GM18499 (cell line): ENCODE results near the gene ICE1.
"Not testable (repeated sequence)": the region's sequence is repeated elsewhere in the genome, so short reads cannot be mapped to it uniquely, and the experiment has no call there.

ENCODE experiments used
- ATAC-seq: cut with Tn5 transposase; IDR thresholded peaks from one replicate; pipeline ENCODE4 v1.9.1; 2021; ENCODE audit warnings: moderate number of reproducible peaks; ENCODE audit not compliant: insufficient read depth, unreplicated experiment

ICE1 gene

GRCh38 chr5:5395093-5395492, 27.4 kb upstream of the ICE1 start:
- not testable (repeated sequence) for ATAC-seq

- no peak for ATAC-seq
These were observed 24.4 kb upstream of the ICE1 start for GRCh38 chr5:5398071-5398470.

GRCh38 chr5:5401095-5401494, 21.4 kb upstream of the ICE1 start:
- ATAC-seq, result no peak

GRCh38 chr5:5403741-5404140, 18.7 kb upstream of the ICE1 start:
- ATAC-seq, result no peak

DNA sequence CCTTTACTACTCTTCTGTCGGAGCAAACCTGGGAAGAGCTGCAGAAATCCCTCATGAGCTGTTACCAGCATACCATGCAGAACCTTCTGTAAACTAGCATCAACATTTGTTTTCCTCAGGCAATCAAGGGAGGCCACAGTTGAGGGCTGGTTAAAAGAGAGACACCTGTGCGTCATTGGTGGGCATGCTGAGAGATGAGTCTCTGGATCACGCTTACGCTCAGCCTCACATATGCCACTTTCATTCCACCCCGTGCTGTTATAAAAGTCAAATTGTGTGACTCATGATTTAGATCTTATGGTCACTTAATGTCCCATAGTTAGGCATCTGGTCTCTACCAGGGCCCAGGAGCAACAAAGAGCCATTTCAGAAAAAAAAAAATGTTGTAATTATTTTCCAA, 18.1 kb upstream of the ICE1 start:
- no peak for ATAC-seq

DNA sequence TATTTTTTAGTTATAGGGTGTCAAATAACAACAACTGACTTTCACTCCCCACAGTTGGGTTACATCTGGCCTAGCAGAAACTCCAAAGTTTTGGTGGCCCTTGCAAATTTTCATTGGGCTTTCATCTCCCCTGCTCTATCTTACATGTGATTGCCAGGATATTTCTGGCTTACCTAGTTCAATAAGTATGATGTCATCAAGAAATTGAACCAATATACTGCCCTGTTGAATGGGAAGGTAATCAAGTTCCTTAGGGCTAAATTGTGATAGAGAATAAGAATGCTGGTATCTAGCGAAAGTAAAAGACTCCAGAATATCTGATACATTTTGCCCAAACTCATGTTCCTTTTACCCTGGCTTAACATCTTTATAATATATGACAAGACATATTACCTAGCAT, 17.0 kb upstream of the ICE1 start:
- ATAC-seq, result no peak

DNA sequence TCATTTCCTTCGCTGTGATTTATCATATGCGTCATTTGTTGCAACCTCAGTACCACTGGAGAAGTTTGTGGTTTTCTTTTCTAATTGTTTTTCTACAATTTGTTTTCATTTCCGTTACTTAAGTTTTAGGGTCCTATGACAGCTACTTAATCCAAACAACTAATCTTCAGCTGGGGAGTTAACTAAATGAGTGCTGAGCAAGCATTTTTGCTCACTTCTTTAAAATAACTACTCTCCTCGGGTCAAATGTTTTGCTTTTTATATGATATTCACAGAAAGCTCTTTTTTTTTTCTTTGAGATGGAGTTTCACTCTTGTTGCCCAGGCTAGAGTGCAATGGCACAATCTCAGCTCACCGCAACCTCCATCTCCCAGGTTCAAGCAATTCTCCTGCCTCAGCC, 14.6 kb upstream of the ICE1 start:
- ATAC-seq, result no peak

DNA sequence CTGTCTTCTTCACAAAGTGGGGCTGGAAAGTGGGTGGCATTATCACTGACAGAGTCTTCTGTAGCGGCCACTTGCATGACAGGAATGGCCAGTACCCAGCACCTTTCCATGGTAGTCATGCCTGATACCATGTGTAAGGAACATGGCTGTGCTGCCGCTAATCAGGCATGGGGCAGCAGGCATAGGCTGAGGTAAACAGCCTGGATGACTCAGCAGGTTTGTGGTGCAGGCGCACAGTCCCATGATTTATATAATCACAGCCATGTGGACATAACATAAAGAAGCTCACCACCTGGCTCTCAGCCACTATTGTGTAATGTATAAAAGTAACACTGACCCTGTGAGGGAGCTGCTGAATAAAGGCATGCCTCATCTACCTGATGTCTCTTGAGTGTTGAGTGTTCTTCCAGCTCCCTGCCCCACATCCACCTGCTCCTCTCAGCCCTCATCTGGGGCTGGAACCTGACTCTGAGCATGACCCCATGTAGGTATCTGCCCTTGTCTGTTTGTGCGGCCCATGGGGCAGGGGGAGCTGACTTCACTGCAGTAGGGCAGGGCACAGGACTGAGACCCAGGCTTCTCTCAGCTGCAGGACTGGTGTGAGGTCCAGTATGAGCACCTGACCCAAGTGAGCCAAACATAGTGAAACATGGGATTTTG, 13.2 kb upstream of the ICE1 start:
- ATAC-seq, result no peak

- ATAC-seq, result not testable (repeated sequence)
These were observed 8.6 kb upstream of the ICE1 start for GRCh38 chr5:5413856-5414255.

GRCh38 chr5:5414999-5415398, 7.5 kb upstream of the ICE1 start:
- ATAC-seq, result no peak

DNA sequence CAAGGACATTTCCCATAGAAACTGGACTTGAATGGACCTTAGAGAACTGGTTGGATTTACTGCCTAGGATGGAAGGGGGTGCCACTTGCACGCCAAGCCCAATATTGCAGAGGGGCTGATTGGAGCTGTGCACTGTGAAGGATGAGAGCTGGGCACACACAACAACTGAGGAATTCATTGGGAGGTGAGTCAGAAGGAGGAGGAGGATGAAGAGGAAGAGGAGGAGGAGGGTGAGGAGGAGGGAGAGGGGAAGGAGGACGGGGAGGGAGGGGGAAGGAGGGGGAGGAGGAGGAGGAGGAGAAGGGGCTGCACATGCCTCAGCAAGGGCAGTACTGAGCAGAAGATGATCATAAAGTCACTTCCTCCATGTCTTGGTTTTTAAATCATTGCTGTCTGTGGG, 5.7 kb upstream of the ICE1 start:
- no peak for ATAC-seq

GRCh38 chr5:5418006-5418405, 4.5 kb upstream of the ICE1 start:
- no peak for ATAC-seq

GRCh38 chr5:5418764-5419163, 3.7 kb upstream of the ICE1 start:
- ATAC-seq, result no peak

- ATAC-seq, result no peak
These were observed 2.9 kb upstream of the ICE1 start for GRCh38 chr5:5419291-5420210.

DNA sequence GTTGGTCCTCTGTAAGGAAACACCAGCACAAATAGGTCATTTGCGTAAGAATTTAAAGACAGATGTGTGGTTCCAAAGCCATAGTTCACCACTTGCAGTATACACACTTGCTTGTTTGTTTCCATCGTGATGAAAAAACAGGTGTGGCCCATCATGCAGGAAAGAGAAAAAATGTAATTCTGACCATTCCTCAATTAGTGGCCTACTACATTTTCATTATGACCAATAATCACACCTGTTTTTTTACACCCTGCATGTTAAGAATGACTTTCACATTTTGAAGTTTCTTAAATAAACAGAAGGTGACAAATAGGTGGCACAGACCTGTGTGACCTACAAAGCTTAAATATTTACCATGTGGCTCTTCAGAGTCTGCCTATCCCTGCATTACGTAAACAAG, 2.2 kb upstream of the ICE1 start:
- no peak for ATAC-seq

GRCh38 chr5:5421149-5421960, 1.1 kb upstream of the ICE1 start:
- ATAC-seq, result no peak

DNA sequence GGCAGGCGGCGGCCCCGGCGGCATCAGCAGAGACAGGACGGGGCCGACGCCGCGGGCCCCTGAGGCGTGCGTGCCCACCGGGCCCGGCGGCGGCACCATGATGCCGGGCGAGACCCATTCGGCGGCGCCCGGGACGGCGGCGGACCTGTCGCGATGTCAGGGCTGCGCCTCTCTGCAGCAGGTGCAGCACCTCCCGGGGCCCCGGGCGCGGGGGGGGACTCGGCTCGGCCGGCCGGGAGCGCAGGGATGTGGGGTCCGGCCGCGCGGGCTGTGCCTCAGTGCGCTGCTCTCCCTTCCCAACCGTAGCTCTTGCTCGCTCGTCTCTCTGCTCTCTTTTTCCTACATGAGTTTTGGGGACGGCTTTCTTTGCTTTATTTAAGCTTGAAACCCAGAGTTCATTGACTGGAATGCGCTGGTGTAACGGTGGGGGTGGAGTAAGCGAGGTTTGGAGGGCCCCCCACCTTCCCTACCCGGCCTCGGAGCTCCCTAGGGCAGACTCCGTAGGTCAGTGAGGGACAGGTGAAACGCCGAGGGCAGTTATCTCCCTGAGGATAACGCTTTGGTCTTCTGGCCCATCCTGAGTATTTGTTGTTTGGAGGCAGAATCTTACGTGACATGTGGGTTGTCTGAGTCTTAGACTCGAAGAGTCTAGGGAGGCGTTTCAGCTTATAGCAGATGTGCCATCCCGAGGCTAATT, 490 bp downstream of the ICE1 start:
- ATAC-seq, result no peak

DNA sequence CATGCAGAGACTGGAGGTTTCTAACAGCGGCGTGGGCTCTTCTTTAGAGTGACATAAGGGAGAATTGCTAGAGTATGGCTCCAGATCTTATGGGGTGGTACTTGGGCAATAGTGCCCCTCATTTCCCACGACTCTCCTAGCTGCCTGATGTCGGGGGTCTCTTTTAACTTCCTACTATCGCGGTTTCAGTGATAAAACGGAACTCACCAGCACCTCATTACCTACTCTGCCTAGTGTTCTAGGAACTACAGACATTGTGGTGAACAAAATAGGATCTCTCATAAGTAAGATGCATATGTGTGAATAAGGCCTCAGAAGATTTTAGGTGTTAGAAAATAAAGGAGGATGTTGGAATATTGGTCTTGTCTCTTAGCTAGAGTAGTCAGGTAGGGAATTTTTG, 1.1 kb downstream of the ICE1 start:
- no peak for ATAC-seq

- no peak for ATAC-seq
These were observed 2.3 kb downstream of the ICE1 start for GRCh38 chr5:5424736-5425135.

GRCh38 chr5:5430136-5430535, 7.7 kb downstream of the ICE1 start:
- ATAC-seq, result no peak
